Germinal center (tissue), 1 donor: ENCODE results near the gene SLC3A2.
"Not testable (repeated sequence)": the region's sequence is repeated elsewhere in the genome, so short reads cannot be mapped to it uniquely, and the experiment has no call there.

Experiments used
- DNase-seq: peaks from one replicate; pipeline ENCODE4 v3.0.0; 2012; ENCODE audit warnings: mixed read lengths, low spot score

SLC3A2 gene

GRCh38 chr11:62931499-62932278 lies 51.0 kb downstream of the SLC3A2 start:
- no peak for DNase-seq

DNA sequence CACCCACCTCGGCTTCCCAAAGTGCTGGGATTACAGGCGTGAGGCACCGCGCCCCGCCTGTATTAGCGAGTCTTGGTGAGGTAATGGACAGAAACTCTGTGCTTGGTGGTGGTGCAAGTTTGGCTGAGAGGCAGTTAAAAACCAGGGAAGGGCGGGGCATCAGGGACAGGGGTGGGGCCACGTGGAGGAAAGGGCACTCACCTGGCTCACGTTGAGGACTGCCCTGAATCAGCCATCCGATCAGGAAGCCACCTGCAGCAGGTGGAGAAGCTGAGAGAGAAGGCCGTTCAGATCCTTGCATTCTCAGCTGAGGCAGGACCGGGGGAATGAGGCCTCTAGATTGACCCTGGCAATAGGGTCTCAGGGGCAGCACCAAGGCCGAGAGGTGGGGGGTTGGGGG lies 52.6 kb downstream of the SLC3A2 start:
- DNase-seq = no peak

- DNase-seq = no peak
Observed at GRCh38 chr11:62933750-62934495, 53.2 kb downstream of the SLC3A2 start.

DNA sequence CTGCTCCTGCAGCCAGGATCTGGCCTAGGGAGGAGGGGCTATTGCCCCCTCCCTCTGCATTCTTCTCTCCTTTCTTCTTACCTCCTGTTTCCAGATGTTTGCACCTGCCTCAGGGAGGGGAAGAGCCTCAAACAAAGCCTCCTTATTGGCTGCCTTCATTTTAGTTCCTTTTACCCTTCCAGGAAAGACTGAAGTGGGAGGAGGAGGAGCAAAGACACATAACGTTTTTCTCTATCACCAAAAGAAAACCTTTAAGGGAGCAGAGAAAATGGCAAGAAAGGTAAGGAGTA lies 53.7 kb downstream of the SLC3A2 start:
- no peak for DNase-seq

GRCh38 chr11:62937528-62937927 lies 56.8 kb downstream of the SLC3A2 start:
- DNase-seq = not testable (repeated sequence)
